Trophoblast cell (in vitro differentiated cells and primary cell): ENCODE measurements around the gene DNAJC6.

ENCODE experiments used
- DNase-seq, 2 donors: peaks; one replicate each; pipeline ENCODE4 v3.0.0-alpha.2; 2016
- H2AFZ ChIP-seq: 2 replicates; pipeline ENCODE4 v1.6.1; 2013; ENCODE audit warnings: low read length, moderate library complexity, mild to moderate bottlenecking; ENCODE audit not compliant: insufficient read depth, poor library complexity
- H2AK5ac ChIP-seq: 2 replicates; pipeline ENCODE4 v1.6.1; 2013; ENCODE audit warnings: mild to moderate bottlenecking, low read length
- H2BK120ac ChIP-seq: 2 replicates; pipeline ENCODE4 v1.6.1; 2013; ENCODE audit warnings: low read length, mild to moderate bottlenecking, moderate library complexity; ENCODE audit not compliant: insufficient read depth, poor library complexity
- H2BK12ac ChIP-seq: 2 replicates; pipeline ENCODE4 v1.6.1; 2013; ENCODE audit warnings: mild to moderate bottlenecking, low read length, moderate library complexity
- H2BK5ac ChIP-seq: 2 replicates; pipeline ENCODE4 v1.6.1; 2013; ENCODE audit warnings: low read length, low read depth, moderate library complexity, mild to moderate bottlenecking; ENCODE audit not compliant: poor library complexity
- H3K14ac ChIP-seq: 2 replicates; pipeline ENCODE4 v1.6.1; 2013; ENCODE audit warnings: mild to moderate bottlenecking, low read length
- H3K18ac ChIP-seq: 2 replicates; pipeline ENCODE4 v1.6.1; 2013; ENCODE audit warnings: mild to moderate bottlenecking, low read length
- H3K23ac ChIP-seq: 2 replicates; pipeline ENCODE4 v1.6.1; 2013; ENCODE audit warnings: low read length
- H3K27ac ChIP-seq: 2 replicates; pipeline ENCODE4 v1.5.1; 2013; ENCODE audit warnings: low read depth, mild to moderate bottlenecking, inconsistent platforms, low read length, moderate library complexity
- H3K27me3 ChIP-seq: 2 replicates; pipeline ENCODE4 v1.6.1; 2013; ENCODE audit warnings: inconsistent platforms, mild to moderate bottlenecking, low read length, moderate library complexity; ENCODE audit not compliant: insufficient read depth
- H3K36me3 ChIP-seq, 2 experiments: 1 replicate in 1 of 2; 2 replicates in 1 of 2; pipeline ENCODE4 v1.6.1; 2013; ENCODE audit warnings: low read length in 2 of 2, mild to moderate bottlenecking in 2 of 2, moderate library complexity in 1 of 2; ENCODE audit not compliant: insufficient read depth in 2 of 2, control insufficient read depth in 1 of 2
- H3K4ac ChIP-seq: 2 replicates; pipeline ENCODE4 v1.6.1; 2013; ENCODE audit warnings: low read depth, mild to moderate bottlenecking, low read length, moderate library complexity
- H3K4me1 ChIP-seq, 2 experiments: 1 replicate in 1 of 2; 2 replicates in 1 of 2; pipeline ENCODE4 v1.6.1; 2013; ENCODE audit warnings: low read length in 2 of 2, mild to moderate bottlenecking in 2 of 2, moderate library complexity in 1 of 2; ENCODE audit not compliant: insufficient read depth in 2 of 2, control insufficient read depth in 1 of 2
- H3K4me2 ChIP-seq: 2 replicates; pipeline ENCODE4 v1.6.1; 2013; ENCODE audit warnings: inconsistent platforms, mild to moderate bottlenecking, low read length, moderate library complexity
- H3K4me3 ChIP-seq: 2 replicates; pipeline ENCODE4 v1.5.1; 2013; ENCODE audit warnings: mild to moderate bottlenecking, low read depth, low read length, inconsistent platforms
- H3K79me1 ChIP-seq: one replicate; pipeline ENCODE4 v1.6.1; 2013; ENCODE audit warnings: low read length
- H3K79me2 ChIP-seq: 2 replicates; pipeline ENCODE4 v1.6.1; 2013; ENCODE audit warnings: low read length, mild to moderate bottlenecking; ENCODE audit not compliant: control insufficient read depth, insufficient read depth, poor library complexity
- H3K9ac ChIP-seq: 2 replicates; pipeline ENCODE4 v1.6.1; 2013; ENCODE audit warnings: mild to moderate bottlenecking, low read length
- H3K9me3 ChIP-seq: 2 replicates; pipeline ENCODE4 v1.6.1; 2013; ENCODE audit warnings: low read depth, mild to moderate bottlenecking, control low read depth, inconsistent platforms, low read length; ENCODE audit not compliant: insufficient read depth
- H4K12ac ChIP-seq: 2 replicates; pipeline ENCODE4 v1.6.1; 2013; ENCODE audit warnings: low read depth, mild to moderate bottlenecking, low read length, moderate library complexity
- H4K8ac ChIP-seq: 2 replicates; pipeline ENCODE4 v1.6.1; 2013; ENCODE audit warnings: low read depth, mild to moderate bottlenecking, low read length, moderate library complexity
- H4K91ac ChIP-seq: one replicate; pipeline ENCODE4 v1.6.1; 2013; ENCODE audit warnings: low read depth, mild to moderate bottlenecking, low read length, moderate library complexity
- WGBS: extraction: QIAGEN DNeasy Blood & Tissue Kit; methylation state at CpG from one replicate; pipeline ENCODE4 v1.1.7; 2013; ENCODE audit warnings: missing lambda C conversion rate; ENCODE audit not compliant: insufficient read length, insufficient coverage; ENCODE audit errors: extremely low coverage; 5-methylcytosine and 5-hydroxymethylcytosine counted together

Gene DNAJC6

DNA sequence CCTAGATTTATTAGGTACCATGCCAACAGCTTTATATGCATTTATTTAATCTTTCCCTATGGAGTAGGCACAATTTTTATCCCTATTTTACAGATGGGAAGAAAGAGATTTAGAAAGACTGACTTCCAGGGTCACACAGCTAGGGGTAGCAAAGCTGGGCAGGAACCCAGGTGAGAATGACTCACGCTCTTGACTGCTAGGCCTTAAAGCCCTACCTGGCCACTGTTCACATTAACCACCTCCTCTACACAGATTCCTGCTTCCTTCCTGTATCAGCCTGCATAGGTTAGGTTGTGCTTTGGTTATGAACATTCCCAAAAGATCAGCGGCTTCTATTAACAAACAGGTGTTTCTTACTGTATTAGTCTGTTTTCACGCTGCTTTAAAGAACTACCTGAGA is 53.2 kb downstream of the DNAJC6 start:
- Histone ChIP-seq H3K18ac (no peak overlapping the region), H3K14ac (no peak overlapping the region), H2BK12ac (no peak overlapping the region), H3K27ac (no peak overlapping the region), H2AFZ (no peak overlapping the region), H4K91ac (no peak overlapping the region), H3K9ac (no peak overlapping the region), H3K79me2 (no peaks in the 10 kb centered on the region), H3K4me2 (no peak overlapping the region), H2BK5ac (no peak overlapping the region), H3K9me3 (no peaks in the 10 kb centered on the region), H3K4me3 (no peak overlapping the region), H4K12ac (no peak overlapping the region), H4K8ac (no peak overlapping the region), H2BK120ac (no peak overlapping the region), H3K23ac (no peak overlapping the region), H3K4me1 (peaks cover 6 to 8% of the 10 kb centered on the region in 2 experiments), H2AK5ac (no peak overlapping the region), H3K4ac (no peak overlapping the region), H3K79me1 (no peaks in the 10 kb centered on the region), H3K36me3 (peaks cover 0 to 3% of the 10 kb centered on the region in 2 experiments), H3K27me3 (no peaks in the 10 kb centered on the region)
- WGBS = no CpG with 5 or more reads among the region's 3 CpGs
- peak in 1 of 2 donors; percentile 2 for DNase-seq

DNA sequence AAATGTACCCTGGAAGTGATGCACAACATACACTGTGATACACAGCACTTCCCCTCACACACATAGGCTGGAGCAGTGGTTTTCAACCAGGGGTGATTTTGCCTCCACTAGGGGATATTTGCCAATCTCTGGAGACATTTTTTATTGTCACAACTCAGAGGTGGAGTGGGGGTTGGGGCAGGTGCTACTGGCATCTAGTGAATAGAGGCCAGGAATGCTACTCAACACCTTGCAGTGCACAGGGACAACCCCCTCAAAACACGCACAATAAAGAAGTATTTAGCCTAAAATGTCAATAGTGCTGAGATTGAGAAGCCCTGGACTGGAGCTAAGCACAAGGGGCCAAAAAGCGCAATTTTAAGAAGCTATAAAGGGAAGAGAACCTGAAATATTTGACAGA is 54.1 kb downstream of the DNAJC6 start:
- Histone ChIP-seq H3K79me2 (no peaks in the 10 kb centered on the region), H2BK12ac (no peak overlapping the region), H4K91ac (no peak overlapping the region), H3K18ac (no peak overlapping the region), H3K36me3 (peaks cover 0 to 3% of the 10 kb centered on the region in 2 experiments), H2AFZ (no peak overlapping the region), H3K79me1 (no peaks in the 10 kb centered on the region), H2AK5ac (no peak overlapping the region), H4K12ac (no peak overlapping the region), H2BK120ac (no peak overlapping the region), H4K8ac (no peak overlapping the region), H3K27me3 (no peaks in the 10 kb centered on the region), H2BK5ac (no peak overlapping the region), H3K4ac (no peak overlapping the region), H3K4me3 (no peak overlapping the region), H3K9me3 (no peaks in the 10 kb centered on the region), H3K27ac (no peak overlapping the region), H3K4me2 (no peak overlapping the region), H3K14ac (no peak overlapping the region), H3K9ac (no peak overlapping the region), H3K23ac (no peak overlapping the region), H3K4me1 (peaks cover 6 to 8% of the 10 kb centered on the region in 2 experiments)
- WGBS = no CpG with 5 or more reads among the region's 2 CpGs
- DNase-seq = no peak

DNA sequence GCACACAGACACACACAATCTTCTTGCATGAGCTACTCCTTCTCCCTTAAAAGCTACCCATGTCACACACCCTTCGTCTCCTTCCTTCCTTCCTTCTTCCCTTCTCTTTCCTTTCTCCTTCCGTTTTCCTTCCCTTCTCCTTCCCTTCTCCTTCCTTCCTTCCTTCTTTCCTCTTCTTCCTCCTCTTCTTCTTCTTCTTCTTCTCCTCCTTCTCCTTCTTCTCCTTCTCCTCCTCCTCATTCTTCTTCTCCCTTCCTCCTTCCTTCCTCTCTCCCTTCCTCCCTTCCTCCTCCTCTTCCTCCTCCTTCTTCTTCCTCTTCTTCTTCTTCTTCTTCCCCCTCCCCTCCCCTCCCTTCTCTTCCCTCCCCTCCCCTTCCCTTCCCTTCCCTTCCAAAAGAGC is 59.1 kb downstream of the DNAJC6 start:
- no CpG with 5 or more reads among the region's 2 CpGs for WGBS
- H2BK12ac ChIP-seq = no peak overlapping the region
- H4K12ac ChIP-seq = no peak overlapping the region
- no peak overlapping the region for H3K4me2 ChIP-seq
- no peak for DNase-seq
- peaks cover 0 to 3% of the 10 kb centered on the region in 2 experiments for H3K36me3 ChIP-seq
- no peak overlapping the region for H3K4me3 ChIP-seq
- H3K23ac ChIP-seq = no peak overlapping the region
- H3K27me3 ChIP-seq = no peaks in the 10 kb centered on the region
- no peak overlapping the region for H4K8ac ChIP-seq
- H3K27ac ChIP-seq = no peak overlapping the region
- H2AFZ ChIP-seq = no peak overlapping the region
- H3K4ac ChIP-seq = no peak overlapping the region
- H3K14ac ChIP-seq = no peak overlapping the region
- no peak overlapping the region for H2BK5ac ChIP-seq
- H3K9ac ChIP-seq = no peak overlapping the region
- H3K9me3 ChIP-seq = no peaks in the 10 kb centered on the region
- no peak overlapping the region for H2AK5ac ChIP-seq
- H4K91ac ChIP-seq = no peak overlapping the region
- H3K18ac ChIP-seq = no peak overlapping the region
- H3K79me1 ChIP-seq = no peaks in the 10 kb centered on the region
- H2BK120ac ChIP-seq = no peak overlapping the region
- H3K79me2 ChIP-seq = no peaks in the 10 kb centered on the region
- H3K4me1 ChIP-seq = no peaks in the 10 kb centered on the region

GRCh38 chr1:65371544-65371943 is 62.2 kb downstream of the DNAJC6 start:
- Histone ChIP-seq H3K9me3 (no peaks in the 10 kb centered on the region), H3K79me1 (no peaks in the 10 kb centered on the region), H4K8ac (no peak overlapping the region), H3K9ac (no peak overlapping the region), H3K4me1 (no peaks in the 10 kb centered on the region), H3K18ac (no peak overlapping the region), H2BK5ac (no peak overlapping the region), H2AK5ac (no peak overlapping the region), H3K4ac (no peak overlapping the region), H4K91ac (no peak overlapping the region), H2AFZ (no peak overlapping the region), H2BK12ac (no peak overlapping the region), H3K27me3 (no peaks in the 10 kb centered on the region), H2BK120ac (no peak overlapping the region), H3K4me3 (no peak overlapping the region), H4K12ac (no peak overlapping the region), H3K36me3 (no peaks in the 10 kb centered on the region), H3K14ac (no peak overlapping the region), H3K27ac (no peak overlapping the region), H3K23ac (no peak overlapping the region), H3K79me2 (no peaks in the 10 kb centered on the region), H3K4me2 (no peak overlapping the region)
- DNase-seq = no peak
- no CpG with 5 or more reads among the region's 3 CpGs for WGBS
